Smooth muscle cell (in vitro differentiated cells): ENCODE data around the gene HPCAL1. TPM values are rescaled to one million over a fixed set of nuclear protein-coding genes. Genes with fewer than 3 reads are reported as not detected.

ENCODE experiments used
- DNase-seq: peaks from one replicate; lab custom pipeline; 2025; ENCODE audit not compliant: unreplicated experiment; lab: John Stamatoyannopoulos, UW
- H2AFZ ChIP-seq: fragments of 200-600 bp; sonication (generic); 2 replicates; pipeline ENCODE4 v1.6.0; 2016; ENCODE audit warnings: antibody characterized with exemption, low read depth, mild to moderate bottlenecking
- H3F3A ChIP-seq: fragments of 200-600 bp; sonication (generic); 2 replicates; pipeline ENCODE4 v1.6.0; 2017; ENCODE audit warnings: antibody characterized with exemption, low read depth
- H3K27ac ChIP-seq: fragments of 200-600 bp; sonication (generic); 2 replicates; pipeline ENCODE4 v1.5.1; 2016; ENCODE audit warnings: low read depth, mild to moderate bottlenecking
- H3K27me3 ChIP-seq: fragments of 200-600 bp; sonication (generic); 2 replicates; pipeline ENCODE4 v1.6.1; 2016; ENCODE audit warnings: low read depth, mild to moderate bottlenecking
- H3K36me3 ChIP-seq: fragments of 200-600 bp; sonication (generic); 2 replicates; pipeline ENCODE4 v1.5.1; 2016; ENCODE audit warnings: low read depth
- H3K4me1 ChIP-seq: fragments of 200-600 bp; sonication (generic); 2 replicates; pipeline ENCODE4 v1.5.1; 2016; ENCODE audit warnings: low read depth
- H3K4me2 ChIP-seq: fragments of 200-600 bp; sonication (generic); 2 replicates; pipeline ENCODE4 v1.6.0; 2016; ENCODE audit warnings: mild to moderate bottlenecking
- H3K4me3 ChIP-seq: fragments of 200-600 bp; sonication (generic); 2 replicates; pipeline ENCODE4 v1.5.1; 2016; ENCODE audit warnings: mild to moderate bottlenecking
- H3K79me2 ChIP-seq: fragments of 200-600 bp; sonication (generic); 2 replicates; pipeline ENCODE4 v1.6.0; 2016; ENCODE audit warnings: low read depth, mild to moderate bottlenecking
- H3K9ac ChIP-seq: fragments of 200-600 bp; sonication (generic); 2 replicates; pipeline ENCODE4 v1.6.0; 2016; ENCODE audit warnings: low read depth
- H3K9me3 ChIP-seq: fragments of 200-600 bp; sonication (generic); replicated peaks from 2 replicates; pipeline ENCODE4 v1.5.1; 2016; ENCODE audit warnings: low read depth
- H4K20me1 ChIP-seq: fragments of 200-600 bp; sonication (generic); 2 replicates; pipeline ENCODE4 v1.6.0; 2016; ENCODE audit warnings: low read depth
- WGBS: methylation state at CpG from one replicate; pipeline ENCODE4 v1.1.7; 2016; ENCODE audit warnings: low lambda C conversion rate; 5-methylcytosine and 5-hydroxymethylcytosine counted together
- polyA plus RNA-seq: library from polyadenylated mRNA; unstranded; fragments of >200 nt; fragmentation: Nextera tagmentation; extraction: Ambion mirVana; gene quantifications from 2 replicates; pipeline ENCODE4 v1.2.1, GENCODE V29; 2016
- total RNA-seq: library from RNA; depleted of rRNA; stranded (reverse); fragments of >200 nt; gene quantifications from 2 replicates; pipeline ENCODE4 v1.2.3, GENCODE V29; 2014
- TF ChIP-seq, protein P1 (sequence below): fragments of 200-600 bp; sonication (generic); IDR thresholded peaks from 2 replicates; pipeline ENCODE4 v1.5.1; 2017; ENCODE audit warnings: borderline replicate concordance, mild to moderate bottlenecking, antibody characterized with exemption; ENCODE audit not compliant: insufficient read depth, poor library complexity, severe bottlenecking

Gene HPCAL1
- total and polyA plus RNA-seq, 2 experiments from 2014 or later = 11.7 to 15.8 TPM

DNA sequence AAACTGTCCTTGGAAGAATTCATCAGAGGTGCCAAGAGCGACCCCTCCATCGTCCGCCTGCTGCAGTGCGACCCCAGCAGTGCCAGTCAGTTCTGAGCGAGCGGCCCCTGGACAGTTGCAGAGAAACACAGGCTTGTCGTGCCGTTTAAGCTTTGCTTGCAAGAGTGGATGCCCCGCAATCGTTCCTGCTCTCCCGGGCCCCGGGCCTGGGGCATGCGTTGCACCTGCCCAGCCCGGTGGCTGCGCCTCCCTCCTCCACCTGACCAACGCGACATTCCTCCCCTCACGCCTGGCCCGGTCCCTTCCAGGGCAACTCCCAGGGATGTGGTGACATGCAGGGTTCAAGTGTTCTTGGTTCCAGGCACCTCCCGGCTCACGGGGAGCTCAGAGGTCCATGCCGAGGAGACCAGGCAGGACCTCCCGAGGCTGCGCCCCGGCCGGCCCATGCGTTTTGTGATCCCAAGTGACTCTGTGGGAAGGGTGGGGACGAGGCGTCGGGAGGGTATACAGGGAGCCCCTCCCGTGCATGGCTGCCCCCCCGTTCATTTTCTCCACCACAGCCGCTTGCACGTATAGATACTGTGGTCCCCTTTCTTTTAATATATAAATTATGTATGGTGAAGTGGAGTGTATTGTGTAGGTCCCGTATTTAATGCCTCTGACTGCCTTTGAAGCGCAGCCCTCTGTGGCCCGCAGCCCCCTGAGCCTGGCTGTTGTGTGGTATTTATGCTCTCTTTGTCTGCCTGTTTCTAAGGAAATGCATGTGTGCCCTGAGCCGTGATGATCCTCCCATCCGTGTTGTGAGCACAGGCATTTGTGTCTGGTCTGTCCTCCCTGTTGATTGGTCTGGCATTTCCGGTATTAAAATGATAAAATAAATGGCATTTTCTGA lies 124.3 kb downstream of the HPCAL1 start:
- no peak for DNase-seq
- Histone ChIP-seq H3K79me2 (no peaks in the 10 kb centered on the region), H3K27me3 (no peaks in the 10 kb centered on the region), H3K9ac (no peak overlapping the region), H2AFZ (no peak overlapping the region), H3K9me3 (no peaks in the 10 kb centered on the region), H3K4me3 (no peak overlapping the region), H3F3A (no peaks in the 10 kb centered on the region), H4K20me1 (no peaks in the 10 kb centered on the region), H3K4me1 (no peaks in the 10 kb centered on the region), H3K27ac (no peak overlapping the region), H3K36me3 (no peaks in the 10 kb centered on the region), H3K4me2 (no peak overlapping the region)
- TF ChIP-seq, protein P1, sequence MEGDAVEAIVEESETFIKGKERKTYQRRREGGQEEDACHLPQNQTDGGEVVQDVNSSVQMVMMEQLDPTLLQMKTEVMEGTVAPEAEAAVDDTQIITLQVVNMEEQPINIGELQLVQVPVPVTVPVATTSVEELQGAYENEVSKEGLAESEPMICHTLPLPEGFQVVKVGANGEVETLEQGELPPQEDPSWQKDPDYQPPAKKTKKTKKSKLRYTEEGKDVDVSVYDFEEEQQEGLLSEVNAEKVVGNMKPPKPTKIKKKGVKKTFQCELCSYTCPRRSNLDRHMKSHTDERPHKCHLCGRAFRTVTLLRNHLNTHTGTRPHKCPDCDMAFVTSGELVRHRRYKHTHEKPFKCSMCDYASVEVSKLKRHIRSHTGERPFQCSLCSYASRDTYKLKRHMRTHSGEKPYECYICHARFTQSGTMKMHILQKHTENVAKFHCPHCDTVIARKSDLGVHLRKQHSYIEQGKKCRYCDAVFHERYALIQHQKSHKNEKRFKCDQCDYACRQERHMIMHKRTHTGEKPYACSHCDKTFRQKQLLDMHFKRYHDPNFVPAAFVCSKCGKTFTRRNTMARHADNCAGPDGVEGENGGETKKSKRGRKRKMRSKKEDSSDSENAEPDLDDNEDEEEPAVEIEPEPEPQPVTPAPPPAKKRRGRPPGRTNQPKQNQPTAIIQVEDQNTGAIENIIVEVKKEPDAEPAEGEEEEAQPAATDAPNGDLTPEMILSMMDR = no peak
- WGBS = 95% methylated on average over 40 of the region's 40 CpGs

DNA sequence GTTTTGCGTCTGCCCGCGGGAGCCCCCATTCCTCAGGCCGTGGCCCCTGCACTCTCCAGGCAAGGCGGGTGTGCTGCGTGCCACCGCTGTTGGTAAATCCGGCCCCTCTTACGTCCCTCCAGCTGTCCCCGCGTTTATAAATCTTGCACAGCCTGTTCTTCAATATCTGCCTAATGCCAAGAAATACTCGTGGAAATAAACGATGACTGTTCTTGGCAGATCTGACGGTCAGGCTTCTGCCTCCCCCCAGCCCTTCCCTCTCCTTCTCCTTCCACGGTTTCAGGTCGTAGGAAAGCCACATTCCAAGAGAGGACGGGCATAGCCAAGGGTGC lies 124.9 kb downstream of the HPCAL1 start:
- WGBS = 89% methylated on average over 17 of the region's 17 CpGs
- H2AFZ ChIP-seq = no peak overlapping the region
- H3F3A ChIP-seq = no peaks in the 10 kb centered on the region
- no peak overlapping the region for H3K4me2 ChIP-seq
- no peak overlapping the region for H3K4me3 ChIP-seq
- no peaks in the 10 kb centered on the region for H3K79me2 ChIP-seq
- no peak overlapping the region for H3K9ac ChIP-seq
- TF ChIP-seq, protein P1 = no peak
- DNase-seq = no peak
- H3K27ac ChIP-seq = no peak overlapping the region
- no peaks in the 10 kb centered on the region for H3K9me3 ChIP-seq
- no peaks in the 10 kb centered on the region for H3K4me1 ChIP-seq
- H3K27me3 ChIP-seq = no peaks in the 10 kb centered on the region
- no peaks in the 10 kb centered on the region for H3K36me3 ChIP-seq
- no peaks in the 10 kb centered on the region for H4K20me1 ChIP-seq

DNA sequence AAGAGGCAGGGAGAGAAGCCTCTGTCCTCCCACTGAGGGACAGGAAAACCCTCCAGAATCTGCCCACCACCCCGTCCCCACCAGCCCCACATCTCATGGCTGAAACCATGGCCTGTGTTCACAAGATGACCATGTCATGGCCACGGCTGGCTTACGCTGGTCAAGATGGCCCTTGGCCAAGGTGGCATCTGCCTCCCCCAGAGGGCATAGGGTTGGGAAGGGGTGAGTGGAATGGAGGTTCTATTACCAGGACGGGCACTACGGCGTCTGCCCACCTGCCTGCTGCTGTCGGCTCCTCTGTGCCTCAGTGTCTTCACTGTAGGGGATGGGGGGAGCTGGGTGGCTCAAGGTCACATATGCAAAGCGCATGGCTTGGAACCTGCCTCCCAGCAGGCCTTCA lies 125.7 kb downstream of the HPCAL1 start:
- Histone ChIP-seq H3K4me3 (no peak overlapping the region), H2AFZ (no peak overlapping the region), H3K27ac (no peak overlapping the region), H3K36me3 (no peaks in the 10 kb centered on the region), H3K4me1 (no peaks in the 10 kb centered on the region), H3K27me3 (no peaks in the 10 kb centered on the region), H3K79me2 (no peaks in the 10 kb centered on the region), H4K20me1 (no peaks in the 10 kb centered on the region), H3K9ac (no peak overlapping the region), H3K9me3 (no peaks in the 10 kb centered on the region), H3F3A (no peaks in the 10 kb centered on the region), H3K4me2 (no peak overlapping the region)
- 97% methylated on average over 8 of the region's 8 CpGs for WGBS
- DNase-seq = no peak
- TF ChIP-seq, protein P1 = no peak

DNA sequence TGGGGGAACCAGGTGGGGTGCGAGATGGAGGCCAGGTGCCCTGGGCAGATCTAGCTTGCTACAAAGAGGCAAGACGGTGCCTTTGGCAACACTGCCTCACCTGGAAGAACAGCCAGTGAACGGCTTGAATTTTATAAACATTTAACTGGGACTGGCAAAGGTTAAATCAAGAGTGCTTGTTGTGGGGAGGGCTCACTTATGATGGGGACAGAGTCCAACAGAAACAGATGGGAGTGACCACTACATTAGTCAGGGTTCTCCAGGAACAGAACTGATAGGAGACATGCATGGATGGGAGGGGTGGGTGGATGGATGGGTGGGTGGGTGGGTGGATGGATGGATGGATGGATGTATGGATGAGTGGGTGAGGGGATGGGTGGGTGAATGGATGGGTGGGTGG lies 126.2 kb downstream of the HPCAL1 start:
- Histone ChIP-seq H3K36me3 (no peaks in the 10 kb centered on the region), H3K4me2 (no peak overlapping the region), H3K79me2 (no peaks in the 10 kb centered on the region), H4K20me1 (no peaks in the 10 kb centered on the region), H3K9ac (no peak overlapping the region), H3F3A (no peaks in the 10 kb centered on the region), H3K27me3 (no peaks in the 10 kb centered on the region), H2AFZ (no peak overlapping the region), H3K4me1 (no peaks in the 10 kb centered on the region), H3K4me3 (no peak overlapping the region), H3K27ac (no peak overlapping the region), H3K9me3 (no peaks in the 10 kb centered on the region)
- TF ChIP-seq, protein P1 = no peak
- 94% methylated on average over 3 of the region's 3 CpGs for WGBS
- DNase-seq = no peak
